ENCODE measurements around the gene RPTOR.
"Not testable (repeated sequence)": the region's sequence is repeated elsewhere in the genome, so short reads cannot be mapped to it uniquely, and the experiment has no call there.

RPTOR gene

GRCh38 chr17:80805032-80805751, 260.6 kb downstream of the RPTOR start:
- no peak for DNase-seq

- no peak for DNase-seq
These were observed 262.4 kb downstream of the RPTOR start for GRCh38 chr17:80807014-80807413.

- DNase-seq = no peak
These were observed 263.2 kb downstream of the RPTOR start for GRCh38 chr17:80807882-80808281.

- peak; percentile 21 for DNase-seq
These were observed 266.8 kb downstream of the RPTOR start for GRCh38 chr17:80811181-80812105.

- DNase-seq = peak; percentile 20
These were observed 267.9 kb downstream of the RPTOR start for GRCh38 chr17:80812362-80813088.

GRCh38 chr17:80813318-80813717, 268.7 kb downstream of the RPTOR start:
- DNase-seq = no peak

- DNase-seq = no peak
These were observed 269.9 kb downstream of the RPTOR start for GRCh38 chr17:80814491-80814890.

- no peak for DNase-seq
These were observed 270.6 kb downstream of the RPTOR start for GRCh38 chr17:80815151-80815681.

- DNase-seq = not testable (repeated sequence)
These were observed 271.1 kb downstream of the RPTOR start for GRCh38 chr17:80815718-80816117.

GRCh38 chr17:80816241-80817103, 271.8 kb downstream of the RPTOR start:
- no peak for DNase-seq

GRCh38 chr17:80817321-80817845, 272.7 kb downstream of the RPTOR start:
- DNase-seq = no peak

- DNase-seq = no peak
These were observed 273.2 kb downstream of the RPTOR start for GRCh38 chr17:80817861-80818260.

- DNase-seq = no peak
These were observed 274.2 kb downstream of the RPTOR start for GRCh38 chr17:80818871-80819270.

GRCh38 chr17:80819422-80820164, 275.0 kb downstream of the RPTOR start:
- peak; percentile 1 for DNase-seq

GRCh38 chr17:80820331-80820730, 275.7 kb downstream of the RPTOR start:
- no peak for DNase-seq

GRCh38 chr17:80821546-80821945, 276.9 kb downstream of the RPTOR start:
- DNase-seq = no peak

- DNase-seq = no peak
These were observed 277.5 kb downstream of the RPTOR start for GRCh38 chr17:80822021-80822699.

- no peak for DNase-seq
These were observed 278.2 kb downstream of the RPTOR start for GRCh38 chr17:80822700-80823410.

Measured in CD4-positive, alpha-beta T cell treated with Interleukin-4 for 4 hours (primary cell).